ENCODE results near the gene TMEM145.

The TMEM145 gene

DNA sequence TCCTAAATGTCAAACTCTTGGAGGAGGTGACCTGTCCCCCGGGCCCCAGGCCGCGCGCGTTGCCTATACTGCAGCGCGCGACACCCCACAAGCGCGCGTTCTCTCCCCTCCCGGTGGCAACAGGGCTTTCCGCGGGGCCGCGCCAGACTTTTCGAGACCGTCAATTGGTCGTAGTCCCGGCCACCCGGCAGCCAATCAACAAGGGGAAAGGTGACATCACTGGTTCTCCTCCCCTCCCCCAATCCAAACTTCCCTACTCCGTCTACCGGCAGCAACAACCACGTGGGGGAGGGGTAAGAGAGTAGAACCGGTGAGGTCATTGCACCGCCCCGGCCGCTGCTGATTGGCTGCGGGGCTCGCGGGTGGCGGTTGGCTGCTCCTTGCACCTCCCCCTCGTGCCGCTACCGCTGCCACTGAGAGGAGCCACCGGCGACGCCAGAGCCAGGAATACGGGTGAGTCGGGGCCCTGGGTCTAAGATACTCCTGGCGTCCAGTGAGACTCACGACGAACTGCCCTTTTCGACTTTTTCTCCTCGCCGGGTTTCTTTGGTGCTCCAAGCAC is 44.9 kb upstream of the TMEM145 start:
- Histone ChIP-seq H2AFZ (ENCODE audit: low read length) (peak overlapping the region; percentile 96), H3K9me2 (replicated peaks; ENCODE audit: low read depth, low read length) (no peaks in the 10 kb centered on the region), H3K79me2 (ENCODE audit: insufficient read depth, low read length) (peaks cover 33% of the 10 kb centered on the region), H3F3A (ENCODE audit: low read depth) (no peaks in the 10 kb centered on the region), H3K27me3 (ENCODE audit: insufficient read depth, low read length, poor library complexity, severe bottlenecking) (no peaks in the 10 kb centered on the region), H3K9ac (ENCODE audit: low read depth, low read length, poor library complexity, severe bottlenecking) (peak overlapping the region; percentile 89), H3K9me3 (ENCODE audit: insufficient read depth, low read depth, low read length) (no peaks in the 10 kb centered on the region), H3K4me2 (ENCODE audit: low read depth, low read length, poor library complexity, severe bottlenecking) (peak overlapping the region; percentile 80), H4K20me1 (ENCODE audit: insufficient read depth, low read length, poor library complexity, severe bottlenecking) (no peaks in the 10 kb centered on the region), H3K4me3 (ENCODE audit: low read length, poor library complexity, severe bottlenecking) (peak overlapping the region; percentile 83), H3K36me3 (ENCODE audit: insufficient read depth, low read length) (no peaks in the 10 kb centered on the region), H3K4me1 (ENCODE audit: insufficient read depth, low read length, poor library complexity, severe bottlenecking) (peaks cover 21% of the 10 kb centered on the region)
- TF ChIP-seq, protein P1, sequence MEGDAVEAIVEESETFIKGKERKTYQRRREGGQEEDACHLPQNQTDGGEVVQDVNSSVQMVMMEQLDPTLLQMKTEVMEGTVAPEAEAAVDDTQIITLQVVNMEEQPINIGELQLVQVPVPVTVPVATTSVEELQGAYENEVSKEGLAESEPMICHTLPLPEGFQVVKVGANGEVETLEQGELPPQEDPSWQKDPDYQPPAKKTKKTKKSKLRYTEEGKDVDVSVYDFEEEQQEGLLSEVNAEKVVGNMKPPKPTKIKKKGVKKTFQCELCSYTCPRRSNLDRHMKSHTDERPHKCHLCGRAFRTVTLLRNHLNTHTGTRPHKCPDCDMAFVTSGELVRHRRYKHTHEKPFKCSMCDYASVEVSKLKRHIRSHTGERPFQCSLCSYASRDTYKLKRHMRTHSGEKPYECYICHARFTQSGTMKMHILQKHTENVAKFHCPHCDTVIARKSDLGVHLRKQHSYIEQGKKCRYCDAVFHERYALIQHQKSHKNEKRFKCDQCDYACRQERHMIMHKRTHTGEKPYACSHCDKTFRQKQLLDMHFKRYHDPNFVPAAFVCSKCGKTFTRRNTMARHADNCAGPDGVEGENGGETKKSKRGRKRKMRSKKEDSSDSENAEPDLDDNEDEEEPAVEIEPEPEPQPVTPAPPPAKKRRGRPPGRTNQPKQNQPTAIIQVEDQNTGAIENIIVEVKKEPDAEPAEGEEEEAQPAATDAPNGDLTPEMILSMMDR (conservative IDR thresholded peaks at IDR 0.05; ENCODE audit: low read length) = no peak
- TF ChIP-seq EZH2phosphoT487 (IDR thresholded peaks at IDR 0.05; ENCODE audit: borderline replicate concordance) = no peak

DNA sequence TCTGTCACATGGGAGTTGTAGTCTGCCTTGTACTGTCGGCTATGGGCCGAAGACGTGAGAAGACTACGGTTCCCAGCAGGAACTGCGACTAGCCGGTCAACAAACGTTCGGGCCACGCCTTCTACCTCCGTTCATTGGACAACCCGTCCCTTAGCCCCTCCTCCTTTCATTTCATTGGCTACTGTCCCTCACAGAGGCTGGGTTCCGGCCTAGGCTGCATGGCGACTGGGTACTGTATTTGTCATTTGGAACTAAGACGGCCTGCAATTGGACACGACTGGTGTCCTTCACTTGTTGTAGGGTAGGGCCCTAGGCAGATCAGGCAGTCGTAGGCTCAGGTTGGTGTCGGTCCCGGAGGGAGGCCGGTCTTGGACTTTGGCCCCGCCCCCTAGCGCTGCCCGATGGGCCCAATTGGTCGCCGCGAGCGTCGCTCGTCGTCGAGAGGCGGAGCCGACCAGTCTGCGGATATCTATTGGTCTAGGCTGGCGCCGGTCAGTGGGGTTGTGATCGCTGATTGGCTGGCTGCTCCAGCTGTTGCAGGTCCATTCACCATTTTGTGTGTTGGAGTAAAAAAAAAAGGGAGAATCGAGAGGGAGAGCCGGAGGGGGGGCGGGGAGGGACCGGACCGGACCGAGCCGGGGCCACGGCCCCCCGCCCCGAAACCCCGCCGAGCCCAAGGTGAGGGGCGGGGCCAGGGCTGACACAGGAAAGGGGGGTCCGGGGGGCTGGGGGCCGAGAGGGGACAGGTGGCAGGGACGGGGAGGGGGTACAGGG is 44.2 kb upstream of the TMEM145 start, which contains the start of gene CIC:
Gene CIC, plus strand, starts transcription at position 549 of the 774 bp plus-strand sequence. CDS start 2,532 bp downstream, outside the sequence.
- no peaks in the 10 kb centered on the region for H4K20me1 ChIP-seq (ENCODE audit: insufficient read depth, low read length, poor library complexity, severe bottlenecking)
- H3K9me2 ChIP-seq (replicated peaks; ENCODE audit: low read depth, low read length) = no peaks in the 10 kb centered on the region
- peak within 1 kb of the TSS; percentile 89 for H3K9ac ChIP-seq (ENCODE audit: low read depth, low read length, poor library complexity, severe bottlenecking)
- no peaks in the 10 kb centered on the region for H3K27me3 ChIP-seq (ENCODE audit: insufficient read depth, low read length, poor library complexity, severe bottlenecking)
- H3K79me2 ChIP-seq (ENCODE audit: insufficient read depth, low read length) = peaks cover 33% of the 10 kb centered on the region
- peaks cover 21% of the 10 kb centered on the region for H3K4me1 ChIP-seq (ENCODE audit: insufficient read depth, low read length, poor library complexity, severe bottlenecking)
- no peaks in the 10 kb centered on the region for H3K9me3 ChIP-seq (ENCODE audit: insufficient read depth, low read depth, low read length)
- H3K4me3 ChIP-seq (ENCODE audit: low read length, poor library complexity, severe bottlenecking) = peak within 1 kb of the TSS; percentile 83
- H3F3A ChIP-seq (ENCODE audit: low read depth) = no peaks in the 10 kb centered on the region
- no peak for TF ChIP-seq EZH2phosphoT487 (IDR thresholded peaks at IDR 0.05; ENCODE audit: borderline replicate concordance)
- TF ChIP-seq, protein P1 (conservative IDR thresholded peaks at IDR 0.05; ENCODE audit: low read length) = no peak
- no peaks in the 10 kb centered on the region for H3K36me3 ChIP-seq (ENCODE audit: insufficient read depth, low read length)
- peak within 1 kb of the TSS; percentile 96 for H2AFZ ChIP-seq (ENCODE audit: low read length)
- H3K4me2 ChIP-seq (ENCODE audit: low read depth, low read length, poor library complexity, severe bottlenecking) = peak within 1 kb of the TSS; percentile 100

DNA sequence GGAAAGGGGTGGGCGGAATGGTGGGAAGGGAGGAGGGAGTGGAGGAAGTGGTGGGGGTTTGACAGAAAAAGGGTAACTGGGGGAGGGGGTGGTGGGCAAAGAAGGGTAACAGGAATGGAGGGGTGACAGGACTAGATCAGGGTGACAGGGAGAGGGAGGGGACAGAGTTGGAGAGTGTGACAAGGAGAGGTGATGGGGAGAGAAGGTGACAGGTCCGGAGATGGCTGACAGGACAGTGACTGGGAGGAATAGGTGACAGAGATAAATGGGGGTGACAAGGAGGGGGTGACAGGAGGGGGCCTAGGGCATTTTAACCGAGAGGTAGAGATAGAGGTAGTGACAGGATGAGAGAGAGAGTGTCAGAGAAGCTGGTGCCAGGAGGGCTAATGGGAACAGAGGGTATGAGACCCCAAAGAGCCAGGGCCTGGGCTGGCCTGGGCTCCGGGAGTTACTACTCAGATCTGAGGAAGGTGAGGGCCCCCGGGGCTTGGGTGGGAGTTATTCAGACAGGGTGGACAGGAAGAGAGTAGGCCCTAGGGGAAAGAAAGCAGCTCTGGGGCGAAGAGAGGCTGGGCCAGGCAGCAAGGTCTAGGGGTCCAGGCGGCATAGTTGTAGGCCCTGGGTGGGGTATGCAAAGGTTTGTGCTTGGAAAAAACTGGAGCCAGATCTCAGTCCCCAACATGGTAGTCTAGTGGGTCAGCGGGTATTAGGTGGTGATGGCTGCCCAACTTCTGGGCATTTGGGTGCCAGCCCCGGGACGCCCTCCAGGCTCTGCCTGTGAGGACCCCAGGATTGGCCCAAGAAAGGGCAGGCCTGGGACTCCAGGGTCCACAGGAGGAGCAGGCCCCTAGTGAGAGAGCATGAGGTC is 43.4 kb upstream of the TMEM145 start:
- Histone ChIP-seq H4K20me1 (ENCODE audit: insufficient read depth, low read length, poor library complexity, severe bottlenecking) (no peaks in the 10 kb centered on the region), H3K79me2 (ENCODE audit: insufficient read depth, low read length) (peaks cover 33% of the 10 kb centered on the region), H3K4me2 (ENCODE audit: low read depth, low read length, poor library complexity, severe bottlenecking) (peak overlapping the region; percentile 100), H3K4me1 (ENCODE audit: insufficient read depth, low read length, poor library complexity, severe bottlenecking) (peaks cover 21% of the 10 kb centered on the region), H3K9me2 (replicated peaks; ENCODE audit: low read depth, low read length) (no peaks in the 10 kb centered on the region), H3K36me3 (ENCODE audit: insufficient read depth, low read length) (0 out of 2 replicates have a peak, but pooled peaks cover 3% of the 10 kb centered on the region), H3F3A (ENCODE audit: low read depth) (no peaks in the 10 kb centered on the region), H3K9me3 (ENCODE audit: insufficient read depth, low read depth, low read length) (no peaks in the 10 kb centered on the region), H3K9ac (ENCODE audit: low read depth, low read length, poor library complexity, severe bottlenecking) (peak overlapping the region; percentile 89), H2AFZ (ENCODE audit: low read length) (no peak overlapping the region), H3K27me3 (ENCODE audit: insufficient read depth, low read length, poor library complexity, severe bottlenecking) (no peaks in the 10 kb centered on the region), H3K4me3 (ENCODE audit: low read length, poor library complexity, severe bottlenecking) (peak overlapping the region; percentile 83)
- TF ChIP-seq, protein P1 (conservative IDR thresholded peaks at IDR 0.05; ENCODE audit: low read length) = no peak
- TF ChIP-seq EZH2phosphoT487 (IDR thresholded peaks at IDR 0.05; ENCODE audit: borderline replicate concordance) = no peak

Measured in Loucy (cell line).